NCI-H2107 (cell line): ENCODE results near the gene HEY2.

ENCODE experiments used
- DNase-seq: peaks from one replicate; lab custom pipeline; 2025; lab: John Stamatoyannopoulos, UW

The HEY2 gene

DNA sequence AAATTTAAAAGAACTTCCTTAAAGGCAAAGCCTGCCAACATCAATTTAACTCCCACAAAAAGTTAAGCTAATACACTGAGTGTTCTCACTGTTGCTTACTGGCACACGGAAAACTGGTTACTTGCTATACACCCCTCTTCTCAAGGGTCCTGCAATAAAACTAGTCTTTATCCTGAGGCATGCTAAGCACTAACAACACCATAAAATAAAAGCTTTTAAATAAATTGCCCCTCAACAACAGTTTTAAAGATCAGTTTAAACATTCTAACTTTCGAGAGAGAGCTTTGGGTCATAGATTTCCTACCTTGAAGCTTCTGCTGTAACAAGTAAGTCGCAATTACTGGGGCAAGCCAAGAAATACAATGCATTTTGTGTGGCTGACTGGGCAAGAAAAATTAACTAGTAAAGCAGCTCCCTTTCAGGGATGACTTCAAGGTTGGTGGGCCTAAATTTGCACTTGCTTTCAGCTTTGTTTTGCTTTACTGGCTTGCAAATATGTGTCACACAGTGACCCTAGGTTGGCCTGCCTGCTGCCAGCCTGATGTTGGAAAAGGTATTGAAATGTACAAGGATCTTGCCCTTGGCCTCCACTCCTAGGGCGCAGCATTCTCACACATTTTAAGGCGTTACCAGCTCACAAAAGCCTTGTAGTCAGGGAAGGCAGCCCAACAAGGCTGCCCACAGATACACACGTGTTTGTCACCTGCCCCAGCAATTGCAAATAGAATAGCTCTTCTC lies 4.0 kb upstream of the HEY2 start:
- no peak for DNase-seq

DNA sequence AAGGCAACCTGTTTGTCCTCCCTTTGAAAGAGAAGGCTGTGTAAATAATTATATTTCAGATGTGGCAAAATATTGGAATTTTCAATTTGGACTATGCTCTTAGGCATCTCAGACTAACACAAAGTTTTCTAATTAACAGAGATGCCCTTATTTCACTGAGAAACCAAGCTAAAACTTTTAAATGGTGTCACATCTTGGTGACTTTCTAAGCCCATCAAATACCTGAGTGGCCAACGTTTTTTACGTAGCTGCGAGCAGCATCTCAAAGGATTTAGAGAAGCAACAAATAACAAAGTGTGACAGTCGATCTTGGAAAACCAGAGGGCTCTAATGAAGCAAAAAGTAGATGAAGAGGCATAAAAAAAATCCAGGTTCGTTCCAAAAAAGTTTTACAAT lies 3.4 kb upstream of the HEY2 start:
- no peak for DNase-seq

DNA sequence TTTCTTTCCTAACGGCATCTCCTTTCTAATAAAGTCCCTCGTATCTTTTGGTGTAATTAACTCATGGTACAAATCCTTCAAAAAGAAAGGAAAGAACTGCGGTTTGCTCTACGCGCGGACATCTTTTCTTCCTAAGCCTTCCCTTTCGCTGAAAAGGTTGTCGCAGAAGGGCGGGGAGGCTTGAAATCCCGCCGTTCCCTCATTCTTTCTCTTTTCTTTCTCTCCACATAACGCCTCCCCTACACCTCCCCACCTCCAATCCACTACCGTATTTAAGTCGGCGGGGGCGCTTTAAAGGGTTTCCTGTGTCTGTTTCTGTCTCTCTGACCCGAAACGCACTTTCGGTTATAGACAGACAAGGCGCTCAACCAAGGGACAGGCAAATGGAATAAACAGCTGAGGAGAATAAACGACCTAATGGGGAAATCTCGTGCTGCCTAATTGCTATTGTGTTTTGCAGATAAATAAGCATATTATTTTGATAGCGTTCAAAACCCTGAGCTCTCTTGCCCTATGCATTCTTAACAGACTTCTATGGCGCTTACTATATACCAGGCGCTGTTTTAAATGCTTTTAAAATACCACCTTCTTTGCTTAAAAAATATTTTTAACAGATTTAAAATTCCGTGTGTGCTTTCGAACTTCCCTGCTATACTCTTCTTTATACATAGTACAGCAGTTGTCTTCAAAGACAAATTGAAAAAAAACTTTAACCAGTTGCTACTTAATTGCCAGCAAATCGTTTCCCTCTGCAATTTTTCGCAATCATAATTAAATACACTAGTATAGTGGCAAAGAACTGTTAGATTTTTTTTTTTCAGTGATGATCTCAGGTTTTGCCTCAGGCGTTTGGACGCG lies 2.5 kb upstream of the HEY2 start:
- no peak for DNase-seq

DNA sequence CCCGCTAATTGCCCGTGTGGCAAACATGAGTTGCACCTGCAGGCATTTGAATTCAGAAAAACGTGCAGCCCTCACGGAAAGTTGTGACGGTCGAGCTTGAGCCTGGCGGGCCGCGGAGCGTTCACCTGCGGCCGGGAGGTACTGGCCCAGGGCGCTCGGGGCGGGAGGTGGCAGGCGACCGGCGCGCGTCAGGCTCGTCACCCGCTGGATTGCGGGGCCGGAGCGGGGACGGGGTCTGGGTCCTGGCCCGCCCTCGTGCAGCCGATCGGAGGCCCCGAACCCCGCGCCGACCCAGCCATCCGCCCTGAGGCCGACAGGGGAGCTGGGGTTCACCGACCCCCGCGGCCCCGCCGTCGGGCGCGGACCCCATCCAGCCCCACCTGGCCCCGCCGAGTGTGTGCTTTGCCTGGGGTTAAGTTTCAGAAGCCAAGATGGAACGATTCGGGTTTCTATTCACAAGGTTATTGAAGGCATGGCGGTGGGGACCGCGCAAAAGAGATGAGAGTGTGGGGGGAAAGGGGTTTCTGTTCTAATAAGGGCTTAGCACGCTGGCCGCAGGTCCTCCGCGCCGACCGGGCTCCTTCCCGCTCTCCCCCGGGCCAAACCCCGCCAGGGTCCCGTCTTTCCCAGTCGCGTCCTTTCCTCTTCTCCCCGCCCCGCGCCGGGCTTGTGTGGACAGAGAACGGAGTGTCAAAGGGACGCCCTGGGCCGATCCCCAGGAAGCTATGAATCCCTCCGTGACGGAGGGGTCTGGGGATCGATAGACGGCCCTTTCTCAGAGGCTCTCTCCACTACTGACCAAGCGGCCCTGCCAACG lies 1.6 kb upstream of the HEY2 start:
- DNase-seq = peak; percentile 54

DNA sequence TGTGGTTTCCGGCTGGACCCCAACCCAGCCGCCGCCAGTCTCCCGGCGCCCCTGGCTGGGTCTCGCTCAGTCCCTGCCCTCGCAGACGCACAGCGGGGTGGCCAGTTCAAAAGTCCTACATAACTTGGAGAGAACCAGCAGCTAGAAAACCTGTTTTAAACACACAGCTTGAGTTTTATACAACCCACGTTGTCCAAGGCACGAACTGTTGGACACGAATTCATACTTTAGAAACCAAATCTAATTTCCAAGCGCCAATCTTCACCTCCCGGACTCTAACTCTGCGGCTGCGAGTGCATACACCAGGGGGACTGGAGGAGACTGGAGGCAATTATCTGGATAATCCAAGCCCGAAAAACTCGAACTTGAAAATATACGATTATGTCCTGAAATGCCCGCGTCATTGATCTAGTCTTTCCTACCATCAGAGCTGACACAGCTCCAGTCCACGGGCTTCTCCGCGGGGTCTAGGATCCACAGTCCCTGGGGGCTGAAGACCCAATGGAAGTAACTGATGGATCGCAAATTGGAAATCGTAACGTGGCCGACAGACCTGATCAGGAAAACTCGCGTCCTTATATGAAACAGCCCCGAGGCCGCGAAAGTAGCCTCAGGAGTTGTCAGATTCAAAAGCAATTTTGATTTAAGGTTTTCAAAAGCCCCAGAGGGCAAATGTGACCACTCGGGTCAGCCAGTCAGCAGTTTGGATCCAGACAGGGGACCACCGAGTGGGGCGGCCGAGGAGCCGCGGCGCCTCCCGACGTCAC lies 843 bp upstream of the HEY2 start:
- no peak for DNase-seq

DNA sequence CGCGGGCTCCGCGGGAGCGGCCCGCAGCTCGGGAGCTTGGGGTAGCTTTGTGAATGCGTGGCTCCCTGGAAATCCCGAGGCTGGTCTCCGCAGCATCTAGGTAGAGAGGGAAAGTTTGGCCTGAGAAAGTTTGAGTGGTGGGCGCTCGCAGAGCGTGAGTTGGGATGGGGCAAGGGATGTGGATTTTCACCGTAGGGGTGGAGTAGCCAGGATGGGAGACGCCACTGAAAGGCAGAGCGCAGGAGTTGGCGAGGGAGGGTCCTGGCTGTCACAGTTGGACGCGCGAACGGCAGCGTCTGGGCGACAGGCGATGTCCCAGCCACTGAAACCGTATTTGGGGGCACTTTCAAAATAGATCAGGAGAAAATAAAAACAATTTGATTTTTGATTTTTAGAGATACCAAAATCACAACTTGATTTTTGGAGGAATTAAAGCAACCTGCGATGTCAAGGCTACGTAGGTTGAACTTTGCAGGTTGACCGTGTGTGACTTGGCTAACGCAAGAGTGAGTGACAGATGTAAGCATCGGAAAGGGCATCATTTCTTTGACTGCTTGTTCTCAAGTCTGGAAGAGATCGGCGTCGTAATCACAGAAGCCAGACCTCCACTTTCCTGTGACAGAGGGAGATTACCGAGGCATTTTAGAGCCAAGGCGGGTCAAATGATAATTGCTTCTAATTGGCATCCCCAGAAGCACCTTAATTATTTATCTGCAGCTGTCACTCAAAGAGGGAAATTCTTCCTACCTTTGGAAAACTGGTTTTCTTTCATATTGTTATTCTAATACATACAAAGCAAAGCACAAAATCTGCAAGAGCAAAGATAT lies 646 bp downstream of the HEY2 start:
- DNase-seq = no peak

DNA sequence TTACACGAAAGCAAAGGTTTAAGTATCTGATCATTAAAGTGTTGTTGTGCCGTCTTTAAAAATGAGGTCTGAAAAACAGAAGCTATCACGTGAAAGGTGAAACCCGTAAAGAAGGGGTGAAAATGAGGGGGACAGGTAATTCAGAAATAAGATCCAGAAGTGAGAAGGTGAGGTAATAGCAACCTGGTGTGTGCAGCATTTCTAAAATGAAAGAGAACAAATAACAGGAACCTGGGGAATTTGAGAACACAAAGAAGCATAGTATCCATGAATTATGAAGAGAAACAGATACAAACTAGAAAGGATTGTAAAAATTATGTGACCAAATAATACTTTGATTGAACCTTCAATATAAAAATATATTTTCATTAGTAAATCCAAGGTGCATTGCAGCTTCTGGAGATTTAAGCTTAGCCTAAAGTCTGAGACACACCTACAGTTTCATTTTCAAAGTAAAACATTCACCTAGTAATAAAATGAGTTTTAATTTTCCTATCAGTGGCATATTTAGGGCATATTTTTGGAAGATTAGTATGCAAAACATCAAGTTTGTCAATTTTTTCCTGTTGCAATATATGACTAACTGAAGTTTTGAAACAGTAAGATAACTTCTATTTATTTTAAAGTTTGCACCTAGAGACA lies 1.4 kb downstream of the HEY2 start:
- no peak for DNase-seq

DNA sequence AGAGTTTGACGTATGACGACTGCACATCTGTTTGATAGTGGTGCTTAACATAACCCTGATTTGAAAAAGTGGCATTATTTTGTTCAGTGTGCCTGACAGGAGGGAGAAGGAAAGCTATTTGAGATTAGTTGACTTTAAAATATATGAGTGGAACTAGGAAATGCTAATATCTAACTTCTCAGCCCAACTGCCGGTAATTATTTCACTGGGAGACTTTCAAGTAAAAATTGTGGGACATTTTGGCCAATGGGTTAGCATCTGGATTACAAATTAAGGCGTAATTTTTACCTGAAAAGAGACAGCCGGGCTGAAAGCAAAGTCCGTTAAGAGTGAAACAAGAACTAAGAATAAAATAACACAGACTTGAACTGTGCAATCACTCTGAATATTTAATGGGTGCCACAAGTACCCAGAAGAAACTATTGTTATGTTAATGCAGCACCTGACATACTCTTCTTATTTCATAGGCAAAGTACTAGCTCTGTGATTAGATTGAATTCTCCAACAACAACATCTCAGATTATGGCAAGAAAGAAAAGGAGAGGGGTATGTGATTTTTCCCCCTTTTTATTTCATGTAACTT lies 2.0 kb downstream of the HEY2 start:
- DNase-seq = no peak

DNA sequence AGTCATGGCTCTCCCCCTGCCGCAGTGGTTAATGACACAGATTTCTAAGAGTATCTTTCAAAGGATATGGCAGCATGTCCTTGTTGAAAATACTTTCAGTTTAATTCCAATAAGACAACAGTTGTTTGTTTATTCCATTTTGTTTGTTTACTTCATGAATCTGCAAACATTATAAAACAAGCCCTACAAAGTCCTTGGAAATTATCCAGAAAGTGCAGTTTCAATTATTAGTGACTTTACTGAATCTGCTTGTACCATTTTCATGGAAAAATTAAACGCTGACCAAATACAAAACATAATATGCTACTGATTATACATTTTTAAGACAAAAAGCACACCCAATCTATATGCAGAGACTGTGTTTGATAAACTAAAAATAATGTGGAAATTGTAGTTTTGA lies 3.3 kb downstream of the HEY2 start:
- DNase-seq = no peak

DNA sequence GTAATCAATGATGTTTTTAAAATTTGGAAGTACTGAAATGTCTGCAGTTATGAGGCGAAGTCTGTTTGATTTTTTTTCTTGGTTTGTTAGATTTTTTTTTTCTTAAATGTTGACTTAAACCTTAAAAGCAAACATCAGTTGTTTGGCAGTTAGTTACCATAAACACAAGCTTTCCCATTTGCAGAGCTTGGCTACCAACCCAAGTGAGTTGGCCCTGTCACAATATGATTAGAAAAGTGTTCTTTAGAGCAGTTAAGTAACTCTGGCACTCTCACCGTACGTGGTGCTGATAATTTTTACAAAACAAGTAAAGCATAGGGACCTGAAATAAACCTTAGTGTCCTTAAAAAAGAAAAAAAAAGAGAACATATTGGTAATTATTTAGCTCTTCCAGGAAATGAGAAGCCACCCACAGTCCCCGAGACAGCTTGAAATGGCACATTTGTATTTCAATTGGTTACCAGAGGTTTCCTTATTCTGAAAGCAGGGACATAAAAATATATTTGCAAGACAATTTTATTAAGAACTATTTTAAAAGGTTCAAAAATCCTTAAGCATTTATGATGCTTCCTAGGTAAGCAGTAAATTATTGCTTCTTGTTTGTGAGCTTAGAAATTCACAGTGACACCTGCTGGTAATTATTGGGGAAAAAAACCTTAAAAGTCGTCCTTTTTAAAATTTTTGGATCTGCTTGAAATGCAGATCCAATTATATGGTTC lies 3.9 kb downstream of the HEY2 start:
- DNase-seq = no peak

DNA sequence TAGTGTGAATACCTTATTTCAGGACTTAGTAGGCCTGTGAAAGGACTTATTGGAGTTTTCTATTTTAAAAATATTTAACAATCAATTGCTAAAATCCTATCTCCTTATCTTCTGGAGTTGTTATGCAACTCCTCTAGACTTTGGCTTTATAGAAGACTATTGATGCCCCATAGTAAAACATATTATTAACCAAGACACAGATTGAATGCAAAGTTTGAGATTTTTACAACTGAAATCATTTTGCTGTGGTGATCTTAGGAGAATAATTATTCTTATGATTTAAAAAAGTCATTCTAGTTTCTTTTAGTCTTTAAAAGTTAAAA lies 4.5 kb downstream of the HEY2 start:
- DNase-seq = no peak

DNA sequence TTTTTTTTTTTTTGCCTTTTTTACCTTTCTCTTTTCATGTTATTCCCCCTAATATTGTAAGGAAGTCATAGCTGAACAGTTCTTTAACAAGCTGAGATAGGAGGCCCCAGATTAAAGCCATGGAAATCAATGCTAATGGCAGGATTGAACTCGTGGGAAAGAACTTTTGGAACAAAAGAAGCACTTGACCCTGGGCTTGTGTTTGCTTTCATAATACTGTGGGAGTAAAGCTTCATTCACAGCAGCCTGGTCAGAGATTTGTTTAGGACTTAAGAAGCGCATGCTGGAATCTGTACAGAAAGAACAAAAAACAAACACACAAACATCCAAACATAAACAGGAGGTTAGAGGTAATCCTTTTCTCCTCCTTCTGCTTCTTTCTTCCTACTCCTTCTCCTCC lies 5.1 kb downstream of the HEY2 start:
- DNase-seq = no peak

DNA sequence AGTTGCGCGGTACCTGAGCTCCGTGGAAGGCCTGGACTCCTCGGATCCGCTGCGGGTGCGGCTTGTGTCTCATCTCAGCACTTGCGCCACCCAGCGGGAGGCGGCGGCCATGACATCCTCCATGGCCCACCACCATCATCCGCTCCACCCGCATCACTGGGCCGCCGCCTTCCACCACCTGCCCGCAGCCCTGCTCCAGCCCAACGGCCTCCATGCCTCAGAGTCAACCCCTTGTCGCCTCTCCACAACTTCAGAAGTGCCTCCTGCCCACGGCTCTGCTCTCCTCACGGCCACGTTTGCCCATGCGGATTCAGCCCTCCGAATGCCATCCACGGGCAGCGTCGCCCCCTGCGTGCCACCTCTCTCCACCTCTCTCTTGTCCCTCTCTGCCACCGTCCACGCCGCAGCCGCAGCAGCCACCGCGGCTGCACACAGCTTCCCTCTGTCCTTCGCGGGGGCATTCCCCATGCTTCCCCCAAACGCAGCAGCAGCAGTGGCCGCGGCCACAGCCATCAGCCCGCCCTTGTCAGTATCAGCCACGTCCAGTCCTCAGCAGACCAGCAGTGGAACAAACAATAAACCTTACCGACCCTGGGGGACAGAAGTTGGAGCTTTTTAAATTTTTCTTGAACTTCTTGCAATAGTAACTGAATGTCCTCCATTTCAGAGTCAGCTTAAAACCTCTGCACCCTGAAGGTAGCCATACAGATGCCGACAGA lies 9.9 kb downstream of the HEY2 start:
- DNase-seq = no peak

DNA sequence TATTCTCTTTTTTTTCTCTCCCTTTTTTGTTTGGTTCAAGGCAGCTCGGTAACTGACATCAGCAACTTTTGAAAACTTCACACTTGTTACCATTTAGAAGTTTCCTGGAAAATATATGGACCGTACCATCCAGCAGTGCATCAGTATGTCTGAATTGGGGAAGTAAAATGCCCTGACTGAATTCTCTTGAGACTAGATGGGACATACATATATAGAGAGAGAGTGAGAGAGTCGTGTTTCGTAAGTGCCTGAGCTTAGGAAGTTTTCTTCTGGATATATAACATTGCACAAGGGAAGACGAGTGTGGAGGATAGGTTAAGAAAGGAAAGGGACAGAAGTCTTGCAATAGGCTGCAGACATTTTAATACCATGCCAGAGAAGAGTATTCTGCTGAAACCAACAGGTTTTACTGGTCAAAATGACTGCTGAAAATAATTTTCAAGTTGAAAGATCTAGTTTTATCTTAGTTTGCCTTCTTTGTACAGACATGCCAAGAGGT lies 10.6 kb downstream of the HEY2 start:
- no peak for DNase-seq

DNA sequence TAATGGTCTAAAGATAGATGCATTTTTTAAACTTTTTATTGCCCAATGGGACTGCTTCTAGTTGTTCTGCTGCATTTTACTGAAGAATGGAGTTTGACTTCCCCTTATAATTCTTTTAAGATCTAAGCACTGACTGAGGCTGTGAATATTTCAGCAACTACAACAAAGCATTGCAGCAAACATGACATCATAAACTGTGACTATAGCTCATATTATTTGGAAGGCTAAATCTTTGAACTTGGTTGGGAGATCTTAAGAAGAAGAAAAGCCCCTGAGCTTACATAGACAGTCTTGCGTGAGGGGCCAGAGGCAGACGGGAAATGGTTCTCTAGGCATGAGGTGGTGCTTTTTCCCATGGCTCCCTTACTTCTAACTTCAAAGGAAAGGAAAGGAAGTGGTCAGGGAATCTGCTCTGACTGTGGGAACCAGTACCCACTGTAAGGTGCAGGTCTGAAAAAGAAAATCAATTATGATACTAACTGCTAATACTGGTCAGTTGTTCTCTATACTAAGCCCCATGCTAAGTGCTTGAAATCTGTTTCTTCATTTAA lies 14.8 kb downstream of the HEY2 start:
- no peak for DNase-seq

DNA sequence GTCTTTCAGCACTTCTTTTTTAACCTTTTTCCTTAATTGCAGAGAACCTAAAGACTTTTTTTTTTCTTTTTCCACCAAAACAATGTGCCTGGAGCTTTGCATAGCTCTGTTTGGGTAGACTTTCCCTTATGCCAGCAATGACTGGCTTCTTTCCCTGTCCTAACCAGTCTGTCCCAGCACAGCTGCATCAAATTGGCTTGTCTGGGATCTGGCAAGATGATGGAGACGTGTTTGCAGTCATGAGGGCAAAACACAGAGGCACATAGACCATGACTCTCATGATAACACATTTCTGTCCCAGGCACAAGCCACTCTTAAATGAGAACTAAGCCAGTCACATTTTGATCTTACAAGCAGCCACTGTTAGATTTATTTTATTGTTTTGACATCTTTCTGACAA lies 16.5 kb downstream of the HEY2 start:
- no peak for DNase-seq

DNA sequence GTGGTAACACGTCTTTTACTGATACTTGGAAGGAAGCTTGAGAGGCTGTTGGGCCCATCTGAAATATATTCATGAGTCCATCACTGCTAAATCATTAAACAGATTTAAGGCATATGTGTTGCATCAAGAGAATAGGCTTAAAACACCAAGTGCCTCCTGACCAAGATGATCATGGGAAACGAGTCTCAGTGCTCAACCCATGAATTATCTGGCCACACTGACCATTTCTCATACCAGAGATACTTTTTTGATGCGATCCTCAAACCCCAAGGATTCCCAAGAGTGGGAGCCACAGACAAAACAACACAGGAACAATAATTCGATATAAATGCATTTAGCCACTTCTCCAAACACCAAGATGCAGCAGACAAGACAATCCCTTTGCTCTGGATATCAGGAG lies 17.2 kb downstream of the HEY2 start:
- no peak for DNase-seq

DNA sequence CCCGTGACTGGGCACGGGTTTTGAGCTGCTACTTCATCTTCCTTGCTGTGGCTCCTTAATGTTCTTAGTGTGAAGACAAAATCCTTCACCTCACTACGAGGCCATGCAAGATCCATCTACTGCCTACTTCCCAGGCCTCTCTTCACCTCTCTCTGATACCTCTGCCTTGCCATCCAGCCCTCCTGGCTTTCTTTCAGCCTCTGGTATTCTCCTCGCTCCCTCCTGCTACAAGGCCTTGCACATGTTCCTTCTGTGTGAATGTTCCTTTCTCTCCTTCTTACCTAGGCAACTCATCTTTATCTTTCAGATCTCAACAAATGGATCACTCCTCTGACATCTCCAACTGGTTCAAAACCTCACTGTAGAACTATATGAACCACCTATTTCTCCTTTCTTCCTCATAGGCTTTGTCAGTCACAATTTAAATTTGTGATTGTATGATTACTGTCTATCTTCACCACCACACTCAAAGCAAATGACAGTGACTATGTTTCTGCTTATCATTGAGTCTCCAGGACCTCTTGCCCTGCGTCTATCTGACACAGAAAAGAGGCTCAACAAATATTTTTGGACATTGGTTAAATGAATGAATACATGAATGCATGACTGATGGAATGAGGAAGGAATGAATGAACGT lies 19.8 kb downstream of the HEY2 start:
- DNase-seq = no peak
